Caco-2 (cell line): ENCODE data around the gene SORCS2. TPM values are rescaled to one million over a fixed set of nuclear protein-coding genes. Genes with fewer than 3 reads are reported as not detected.

ENCODE experiments used
- BruUV-seq: library from RNA; stranded (reverse); fragments of 400-500 nt; replicated peaks from 2 replicates; lab custom pipeline; 2021; lab: Mats Ljungman, UMichigan
- CTCF ChIA-PET: fragments of 300-600 bp; sonication (Branson Sonifier 250); formaldehyde crosslinking; loops from one replicate; lab custom pipeline; 2022; ENCODE audit warnings: antibody characterized with exemption; lab: Charles Lee
- POLR2A ChIA-PET: fragments of 300-600 bp; sonication (Branson Sonifier 250); formaldehyde crosslinking; loops from one replicate; lab custom pipeline; 2022; ENCODE audit warnings: antibody characterized with exemption; lab: Charles Lee
- DNase-seq, 2 experiments: peaks; one replicate each; pipeline versions ENCODE4 v3.0.0 to v3.0.0-alpha.2; 2020 to 2022
- H3K27me3 ChIP-seq: replicated peaks from 2 replicates; pipeline ENCODE4 v1.6.0; 2011; ENCODE audit warnings: low read length; ENCODE audit not compliant: control insufficient read depth, insufficient read depth
- H3K36me3 ChIP-seq: 2 replicates; pipeline ENCODE4 v1.5.1; 2011; ENCODE audit warnings: low read length; ENCODE audit not compliant: control insufficient read depth, insufficient read depth
- H3K4me1 ChIP-seq: fragments of 250-450 bp; sonication (Bioruptor Pico); 2 replicates; pipeline ENCODE4 v1.5.1; 2020; ENCODE audit warnings: mild to moderate bottlenecking
- H3K4me3 ChIP-seq: 2 replicates; pipeline ENCODE4 v1.5.1; 2011; ENCODE audit warnings: low read depth, mild to moderate bottlenecking, control low read depth, low read length
- H3K9me3 ChIP-seq: fragments of 250-450 bp; sonication (Bioruptor Pico); 2 replicates; pipeline ENCODE4 v1.5.1; 2020; ENCODE audit warnings: mild to moderate bottlenecking, moderate library complexity
- H3K27ac Mint-ChIP-seq: one replicate; pipeline ENCODE4 v1.8.0; 2022; ENCODE audit warnings: mixed read lengths; ENCODE audit not compliant: unreplicated experiment
- H3K27me3 Mint-ChIP-seq: one replicate; pipeline ENCODE4 v1.8.0; 2022; ENCODE audit warnings: mixed read lengths; ENCODE audit not compliant: insufficient read depth, unreplicated experiment
- H3K36me3 Mint-ChIP-seq: one replicate; pipeline ENCODE4 v1.8.0; 2022; ENCODE audit warnings: mild to moderate bottlenecking, mixed read lengths; ENCODE audit not compliant: insufficient read depth, unreplicated experiment
- H3K4me1 Mint-ChIP-seq: one replicate; pipeline ENCODE4 v1.8.0; 2022; ENCODE audit warnings: low read depth, mixed read lengths; ENCODE audit not compliant: unreplicated experiment
- H3K4me3 Mint-ChIP-seq: one replicate; pipeline ENCODE4 v1.8.0; 2022; ENCODE audit warnings: mild to moderate bottlenecking, moderate library complexity, mixed read lengths; ENCODE audit not compliant: unreplicated experiment
- H3K9me3 Mint-ChIP-seq: one replicate; pipeline ENCODE4 v1.8.0; 2022; ENCODE audit warnings: mixed read lengths; ENCODE audit not compliant: unreplicated experiment
- intact Hi-C: fragments of 100-400 bp; cut with micrococcal nuclease; formaldehyde crosslinking; loops from one replicate; pipeline ENCODE4 v1.10.0; 2022; ENCODE audit not compliant: unreplicated experiment
- total RNA-seq: library from RNA; stranded (reverse); gene quantifications from 2 replicates; pipeline ENCODE4 v1.2.3, GENCODE V29; 2022
- TF ChIP-seq, protein P1 (sequence below), 2 experiments: fragments of 200-600 bp in 1 of 2; IDR thresholded peaks; 1 replicate in 1 of 2; 2 replicates in 1 of 2; pipeline versions ENCODE4 v1.5.1 to v1.8.0; 2011 to 2022; ENCODE audit warnings: antibody characterized with exemption in 1 of 2, control low read depth in 1 of 2, inconsistent platforms in 1 of 2, low read depth in 1 of 2, low read length in 1 of 2, mild to moderate bottlenecking in 1 of 2, moderate library complexity in 1 of 2; ENCODE audit not compliant: insufficient read depth in 1 of 2, severe bottlenecking in 1 of 2, unreplicated experiment in 1 of 2

Gene SORCS2
- total RNA-seq, 1 experiment from 2014 or later, result 1.6 TPM

DNA sequence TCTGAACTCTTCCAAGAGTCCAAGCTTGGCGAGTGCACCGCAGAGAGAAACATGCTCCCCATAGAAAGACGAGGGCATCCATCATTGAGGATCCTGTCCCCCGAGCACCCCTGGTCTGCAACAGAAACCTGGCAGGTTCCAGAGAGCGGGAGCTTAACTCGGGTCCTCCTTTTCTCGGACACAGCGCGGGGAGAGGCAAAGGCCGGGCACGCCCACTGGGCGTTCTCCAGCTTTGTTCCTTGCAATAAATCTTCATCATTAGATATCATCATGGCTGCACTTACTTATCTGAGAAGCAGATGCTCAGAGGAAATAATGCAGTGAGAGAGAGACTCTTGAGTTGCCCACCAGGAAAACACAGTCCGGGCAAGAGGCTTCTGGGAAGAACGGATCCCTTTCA, 332.5 kb downstream of the SORCS2 start:
- Mint-ChIP-seq H3K36me3 (no peaks in the 10 kb centered on the region), H3K4me1 (no peaks in the 10 kb centered on the region), H3K9me3 (no peaks in the 10 kb centered on the region), H3K4me3 (no peak overlapping the region), H3K27ac (no peak overlapping the region), H3K27me3 (no peaks in the 10 kb centered on the region)
- no TSS peak for BruUV-seq
- no peaks in the 10 kb centered on the region for H3K36me3 ChIP-seq
- H3K9me3 ChIP-seq, result no peaks in the 10 kb centered on the region
- no peaks in the 10 kb centered on the region for H3K4me1 ChIP-seq
- TF ChIP-seq, protein P1, sequence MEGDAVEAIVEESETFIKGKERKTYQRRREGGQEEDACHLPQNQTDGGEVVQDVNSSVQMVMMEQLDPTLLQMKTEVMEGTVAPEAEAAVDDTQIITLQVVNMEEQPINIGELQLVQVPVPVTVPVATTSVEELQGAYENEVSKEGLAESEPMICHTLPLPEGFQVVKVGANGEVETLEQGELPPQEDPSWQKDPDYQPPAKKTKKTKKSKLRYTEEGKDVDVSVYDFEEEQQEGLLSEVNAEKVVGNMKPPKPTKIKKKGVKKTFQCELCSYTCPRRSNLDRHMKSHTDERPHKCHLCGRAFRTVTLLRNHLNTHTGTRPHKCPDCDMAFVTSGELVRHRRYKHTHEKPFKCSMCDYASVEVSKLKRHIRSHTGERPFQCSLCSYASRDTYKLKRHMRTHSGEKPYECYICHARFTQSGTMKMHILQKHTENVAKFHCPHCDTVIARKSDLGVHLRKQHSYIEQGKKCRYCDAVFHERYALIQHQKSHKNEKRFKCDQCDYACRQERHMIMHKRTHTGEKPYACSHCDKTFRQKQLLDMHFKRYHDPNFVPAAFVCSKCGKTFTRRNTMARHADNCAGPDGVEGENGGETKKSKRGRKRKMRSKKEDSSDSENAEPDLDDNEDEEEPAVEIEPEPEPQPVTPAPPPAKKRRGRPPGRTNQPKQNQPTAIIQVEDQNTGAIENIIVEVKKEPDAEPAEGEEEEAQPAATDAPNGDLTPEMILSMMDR (IDR thresholded peaks at IDR 0.05; ENCODE audit: insufficient read depth in 1 of 2, low read depth in 1 of 2, low read length in 1 of 2, severe bottlenecking in 1 of 2, unreplicated experiment in 1 of 2), result no peak
- H3K4me3 ChIP-seq, result no peak overlapping the region
- DNase-seq, result no peak
- ChIA-PET POLR2A (no interaction called here), CTCF (no interaction called here)
- intact Hi-C loops, result no loop called here
- no peaks in the 10 kb centered on the region; the same call in 1 of the 2 replicates for H3K27me3 ChIP-seq

DNA sequence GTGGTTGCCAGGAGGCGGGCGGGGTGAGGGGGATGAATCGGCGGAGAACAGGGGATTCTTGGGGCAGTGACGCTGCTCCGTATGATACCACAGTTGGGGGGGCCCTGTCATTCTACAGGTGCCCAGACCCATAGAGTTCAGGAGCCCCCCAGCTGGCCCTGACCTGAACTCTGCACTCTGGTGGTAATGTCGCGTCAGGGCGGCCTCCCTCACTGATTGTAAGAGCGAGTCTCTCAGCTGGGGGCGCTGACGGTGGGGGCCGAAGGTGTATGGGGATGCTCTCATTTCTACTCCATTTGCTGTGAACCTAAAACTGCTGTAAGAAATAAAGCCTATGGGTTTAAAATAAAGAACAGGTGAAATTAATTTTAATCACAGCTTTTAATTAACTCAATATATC, 334.2 kb downstream of the SORCS2 start:
- Mint-ChIP-seq H3K4me1 (no peaks in the 10 kb centered on the region), H3K36me3 (no peaks in the 10 kb centered on the region), H3K9me3 (no peaks in the 10 kb centered on the region), H3K27ac (no peak overlapping the region), H3K4me3 (no peak overlapping the region), H3K27me3 (no peaks in the 10 kb centered on the region)
- Histone ChIP-seq H3K4me3 (no peak overlapping the region), H3K4me1 (no peaks in the 10 kb centered on the region), H3K36me3 (no peaks in the 10 kb centered on the region), H3K27me3 (no peaks in the 10 kb centered on the region), H3K9me3 (no peaks in the 10 kb centered on the region)
- ChIA-PET CTCF (no interaction called here), POLR2A (no interaction called here)
- intact Hi-C loops, result no loop called here
- no TSS peak for BruUV-seq
- TF ChIP-seq, protein P1 (IDR thresholded peaks at IDR 0.05; ENCODE audit: insufficient read depth in 1 of 2, low read depth in 1 of 2, low read length in 1 of 2, severe bottlenecking in 1 of 2, unreplicated experiment in 1 of 2), result peak in 1 of 2 experiments; percentile 1
- no peak for DNase-seq

DNA sequence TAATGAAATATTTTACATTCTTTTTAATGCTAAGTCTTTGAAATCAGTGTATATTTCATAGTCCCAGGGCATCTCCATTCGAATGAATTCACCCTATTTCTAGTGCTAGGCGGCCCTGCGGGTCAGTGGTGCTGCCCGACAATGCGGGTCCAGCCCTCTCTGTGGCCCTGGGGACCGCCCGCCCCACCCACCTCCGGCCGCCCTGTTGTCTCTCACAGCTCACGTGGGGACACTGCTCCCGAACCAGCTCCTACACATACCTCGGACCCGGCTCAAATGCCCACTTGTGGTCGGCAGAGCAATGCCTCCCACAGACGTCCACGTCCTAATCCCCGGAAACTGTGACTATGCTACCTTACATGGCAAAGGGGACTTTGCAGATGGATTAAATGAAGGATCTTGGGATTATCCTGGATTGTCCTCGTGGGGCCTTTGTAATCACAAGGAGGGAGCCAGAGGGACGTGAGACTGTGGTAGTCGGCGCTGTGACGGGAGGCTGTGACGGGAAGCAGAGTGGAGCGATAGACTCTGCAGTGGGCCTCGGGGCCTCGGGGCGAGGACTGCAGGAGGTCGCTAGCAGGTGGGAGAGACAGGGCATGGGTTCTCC, 334.7 kb downstream of the SORCS2 start:
- ChIA-PET POLR2A (no interaction called here), CTCF (no interaction called here)
- Mint-ChIP-seq H3K9me3 (no peaks in the 10 kb centered on the region), H3K27me3 (no peaks in the 10 kb centered on the region), H3K36me3 (no peaks in the 10 kb centered on the region), H3K4me1 (no peaks in the 10 kb centered on the region), H3K4me3 (no peak overlapping the region), H3K27ac (no peak overlapping the region)
- intact Hi-C loops, result no loop called here
- DNase-seq, result no peak
- H3K27me3 ChIP-seq, result no peaks in the 10 kb centered on the region
- no peak overlapping the region for H3K4me3 ChIP-seq
- no peaks in the 10 kb centered on the region for H3K9me3 ChIP-seq
- H3K4me1 ChIP-seq, result no peaks in the 10 kb centered on the region
- TF ChIP-seq, protein P1 (IDR thresholded peaks at IDR 0.05; ENCODE audit: insufficient read depth in 1 of 2, low read depth in 1 of 2, low read length in 1 of 2, severe bottlenecking in 1 of 2, unreplicated experiment in 1 of 2), result no peak
- no peaks in the 10 kb centered on the region for H3K36me3 ChIP-seq
- no TSS peak for BruUV-seq
